Measurements from ENCODE around the gene RNF19B.
"Not testable (repeated sequence)": the region's sequence is repeated elsewhere in the genome, so short reads cannot be mapped to it uniquely, and the experiment has no call there.

Gene RNF19B

GRCh38 chr1:32992489-32993323 is 28.1 kb upstream of the RNF19B start:
- no peak for DNase-seq (ENCODE audit: low read depth, low spot score)

- DNase-seq (ENCODE audit: low read depth, low spot score), result no peak
Observed at GRCh38 chr1:32991819-32992488, 27.3 kb upstream of the RNF19B start.

- no peak for DNase-seq (ENCODE audit: low read depth, low spot score)
Observed at GRCh38 chr1:32991386-32991785, 26.8 kb upstream of the RNF19B start.

- no peak for DNase-seq (ENCODE audit: low read depth, low spot score)
Observed at GRCh38 chr1:32990887-32991286, 26.3 kb upstream of the RNF19B start.

- no peak for DNase-seq (ENCODE audit: low read depth, low spot score)
Observed at GRCh38 chr1:32989160-32990050, 24.8 kb upstream of the RNF19B start.

- DNase-seq (ENCODE audit: low read depth, low spot score), result no peak
Observed at GRCh38 chr1:32988665-32989064, 24.1 kb upstream of the RNF19B start.

GRCh38 chr1:32985226-32985625 is 20.6 kb upstream of the RNF19B start:
- DNase-seq (ENCODE audit: low read depth, low spot score), result no peak

GRCh38 chr1:32984455-32985171 is 20.0 kb upstream of the RNF19B start:
- no peak for DNase-seq (ENCODE audit: low read depth, low spot score)

GRCh38 chr1:32984090-32984454 is 19.5 kb upstream of the RNF19B start:
- DNase-seq (ENCODE audit: low read depth, low spot score), result no peak

GRCh38 chr1:32983020-32983419 is 18.4 kb upstream of the RNF19B start:
- no peak for DNase-seq (ENCODE audit: low read depth, low spot score)

- DNase-seq (ENCODE audit: low read depth, low spot score), result peak; percentile 21
Observed at GRCh38 chr1:32981003-32981901, 16.6 kb upstream of the RNF19B start.

- no peak for DNase-seq (ENCODE audit: low read depth, low spot score)
Observed at GRCh38 chr1:32980080-32980479, 15.5 kb upstream of the RNF19B start.

- DNase-seq (ENCODE audit: low read depth, low spot score), result no peak
Observed at GRCh38 chr1:32978854-32979253, 14.2 kb upstream of the RNF19B start.

GRCh38 chr1:32977546-32978087 is 13.0 kb upstream of the RNF19B start:
- DNase-seq (ENCODE audit: low read depth, low spot score), result no peak

GRCh38 chr1:32975055-32975454 is 10.4 kb upstream of the RNF19B start:
- DNase-seq (ENCODE audit: low read depth, low spot score), result not testable (repeated sequence)

- not testable (repeated sequence) for DNase-seq (ENCODE audit: low read depth, low spot score)
Observed at GRCh38 chr1:32973458-32973857, 8.8 kb upstream of the RNF19B start.

GRCh38 chr1:32972814-32973428 is 8.3 kb upstream of the RNF19B start:
- no peak for DNase-seq (ENCODE audit: low read depth, low spot score)

GRCh38 chr1:32971576-32971975 is 7.0 kb upstream of the RNF19B start:
- DNase-seq (ENCODE audit: low read depth, low spot score), result no peak

- DNase-seq (ENCODE audit: low read depth, low spot score), result no peak
Observed at GRCh38 chr1:32971156-32971555, 6.5 kb upstream of the RNF19B start.

- no peak for DNase-seq (ENCODE audit: low read depth, low spot score)
Observed at GRCh38 chr1:32969566-32969965, 5.0 kb upstream of the RNF19B start.
